ENCODE data around the gene PDCD2L. TPM values are rescaled to one million over a fixed set of nuclear protein-coding genes. Genes with fewer than 3 reads are reported as not detected.

Gene PDCD2L
- total and polyA plus RNA-seq, 4 donors: 7.5 to 11.8 (median 10.8) TPM

- WGBS, 2 donors: 65 to 79% methylated on average over 11 of the region's 11 CpGs
- Histone ChIP-seq H3K4me3 (no peak overlapping the region), H3K4me1 (ENCODE audit: control insufficient read depth in 5 of 5, insufficient read depth in 5 of 5, low read length in 5 of 5) (peaks cover 0 to 20% (median 9%) of the 10 kb centered on the region in 5 donors), H3K9ac (ENCODE audit: insufficient read depth in 1 of 2, low read length in 2 of 2) (no peak overlapping the region), H3K9me3 (ENCODE audit: control insufficient read depth in 4 of 4, insufficient read depth in 3 of 4, low read length in 3 of 4) (no peaks in the 10 kb centered on the region), H3K27me3 (ENCODE audit: control insufficient read depth in 3 of 3, insufficient read depth in 3 of 3, low read length in 2 of 3) (no peaks in the 10 kb centered on the region), H3K27ac (ENCODE audit: low read depth in 1 of 2, low read length in 1 of 2) (peak overlapping the region in 1 of 2 donors; percentile 89), H3K36me3 (ENCODE audit: control insufficient read depth in 4 of 4, insufficient read depth in 4 of 4, low read length in 4 of 4) (peaks cover 0 to 19% (median 11%) of the 10 kb centered on the region in 4 donors)
- DNase-seq (no peak), ATAC-seq (ENCODE audit: insufficient read depth, low FRiP score) (no peak)
- no peak for TF ChIP-seq CTCF (IDR thresholded peaks at IDR 0.05; ENCODE audit: control extremely low read depth, extremely low read depth)
Measured at GRCh38 chr19:34364462-34364829, 39.8 kb upstream of the PDCD2L start.

- no peak for TF ChIP-seq CTCF (IDR thresholded peaks at IDR 0.05; ENCODE audit: control extremely low read depth, extremely low read depth)
- peaks cover 0 to 20% (median 9%) of the 10 kb centered on the region in 5 donors for H3K4me1 ChIP-seq (ENCODE audit: control insufficient read depth in 5 of 5, insufficient read depth in 5 of 5, low read length in 5 of 5)
- H3K4me3 ChIP-seq: peak within 1 kb of the TSS; percentile 89
- peaks cover under 1 to 22% (median 15%) of the 10 kb centered on the region in 4 donors for H3K36me3 ChIP-seq (ENCODE audit: control insufficient read depth in 4 of 4, insufficient read depth in 4 of 4, low read length in 4 of 4)
- peak; percentile 90 for ATAC-seq (ENCODE audit: insufficient read depth, low FRiP score)
- H3K27ac ChIP-seq (ENCODE audit: low read depth in 1 of 2, low read length in 1 of 2): peak within 1 kb of the TSS; percentile 83 to 89
- WGBS, 2 donors: 0% methylated on average over 50 to 67 of the region's 67 CpGs
- peak within 1 kb of the TSS; percentile 17 to 73 for H3K9ac ChIP-seq (ENCODE audit: insufficient read depth in 1 of 2, low read length in 2 of 2)
- H3K9me3 ChIP-seq (ENCODE audit: control insufficient read depth in 4 of 4, insufficient read depth in 3 of 4, low read length in 3 of 4): no peaks in the 10 kb centered on the region
- DNase-seq: peak; percentile 37 to 59 (median 59)
- no peaks in the 10 kb centered on the region for H3K27me3 ChIP-seq (ENCODE audit: control insufficient read depth in 3 of 3, insufficient read depth in 3 of 3, low read length in 2 of 3)
Measured at GRCh38 chr19:34364830-34365462, 39.3 kb upstream of the PDCD2L start, which contains the start of gene GPI. Gene GPI (plus strand): TSS chr19:34365196. CDS start chr19:34365267, 71 bp downstream.

GRCh38 chr19:34365463-34366401, 38.5 kb upstream of the PDCD2L start:
- peaks cover 3 to 25% (median 19%) of the 10 kb centered on the region in 4 donors for H3K36me3 ChIP-seq (ENCODE audit: control insufficient read depth in 4 of 4, insufficient read depth in 4 of 4, low read length in 4 of 4)
- DNase-seq: peak; percentile 41 to 53 (median 46)
- TF ChIP-seq CTCF (IDR thresholded peaks at IDR 0.05; ENCODE audit: control extremely low read depth, extremely low read depth): no peak
- H3K9me3 ChIP-seq (ENCODE audit: control insufficient read depth in 4 of 4, insufficient read depth in 3 of 4, low read length in 3 of 4): no peaks in the 10 kb centered on the region
- H3K4me3 ChIP-seq: peak overlapping the region; percentile 89
- peak overlapping the region; percentile 83 to 89 for H3K27ac ChIP-seq (ENCODE audit: low read depth in 1 of 2, low read length in 1 of 2)
- 7 to 8% methylated on average over 42 to 45 of the region's 45 CpGs for WGBS, 2 donors
- H3K4me1 ChIP-seq (ENCODE audit: control insufficient read depth in 5 of 5, insufficient read depth in 5 of 5, low read length in 5 of 5): peaks cover 0 to 20% (median 9%) of the 10 kb centered on the region in 5 donors
- no peaks in the 10 kb centered on the region for H3K27me3 ChIP-seq (ENCODE audit: control insufficient read depth in 3 of 3, insufficient read depth in 3 of 3, low read length in 2 of 3)
- peak; percentile 38 for ATAC-seq (ENCODE audit: insufficient read depth, low FRiP score)
- H3K9ac ChIP-seq (ENCODE audit: insufficient read depth in 1 of 2, low read length in 2 of 2): peak overlapping the region; percentile 17 to 73
